Raji (cell line): Measurements from ENCODE around the gene ZNF669.

Experiments
- POLR2A ChIP-seq: IDR thresholded peaks from 2 replicates; pipeline ENCODE4 v1.6.1; 2011; ENCODE audit warnings: low read depth, low read length, control low read depth; ENCODE audit not compliant: insufficient read depth

The ZNF669 gene

GRCh38 chr1:247079141-247079874, 24.8 kb downstream of the ZNF669 start:
- TF ChIP-seq POLR2A, result no peak

- TF ChIP-seq POLR2A, result peak; percentile 87
Observed at GRCh38 chr1:247078258-247079140, 25.7 kb downstream of the ZNF669 start, which contains the start of gene ZNF670. Gene ZNF670 (minus strand): TSS chr1:247078811. CDS start chr1:247078596, 215 bp downstream.

- no peak for TF ChIP-seq POLR2A
Observed at GRCh38 chr1:247077876-247078257, 26.3 kb downstream of the ZNF669 start.

- TF ChIP-seq POLR2A, result no peak
Observed at GRCh38 chr1:247077213-247077612, 26.9 kb downstream of the ZNF669 start.

- TF ChIP-seq POLR2A, result no peak
Observed at GRCh38 chr1:247070645-247071044, 33.5 kb downstream of the ZNF669 start.

GRCh38 chr1:247064304-247064703, 39.9 kb downstream of the ZNF669 start:
- TF ChIP-seq POLR2A, result no peak

GRCh38 chr1:247060771-247061170, 43.4 kb downstream of the ZNF669 start:
- TF ChIP-seq POLR2A, result no peak

GRCh38 chr1:247056071-247056470, 48.1 kb downstream of the ZNF669 start:
- TF ChIP-seq POLR2A, result no peak

- no peak for TF ChIP-seq POLR2A
Observed at GRCh38 chr1:247054992-247055415, 49.2 kb downstream of the ZNF669 start.
